Smooth muscle cell (in vitro differentiated cells): Measurements from ENCODE around the gene PLA2G2F. TPM values are rescaled to one million over a fixed set of nuclear protein-coding genes. Genes with fewer than 3 reads are reported as not detected.

Source experiments
- DNase-seq: peaks from one replicate; lab custom pipeline; 2025; ENCODE audit not compliant: unreplicated experiment; lab: John Stamatoyannopoulos, UW
- H2AFZ ChIP-seq: fragments of 200-600 bp; sonication (generic); 2 replicates; pipeline ENCODE4 v1.6.0; 2016; ENCODE audit warnings: antibody characterized with exemption, low read depth, mild to moderate bottlenecking
- H3F3A ChIP-seq: fragments of 200-600 bp; sonication (generic); 2 replicates; pipeline ENCODE4 v1.6.0; 2017; ENCODE audit warnings: antibody characterized with exemption, low read depth
- H3K27ac ChIP-seq: fragments of 200-600 bp; sonication (generic); 2 replicates; pipeline ENCODE4 v1.5.1; 2016; ENCODE audit warnings: low read depth, mild to moderate bottlenecking
- H3K27me3 ChIP-seq: fragments of 200-600 bp; sonication (generic); 2 replicates; pipeline ENCODE4 v1.6.1; 2016; ENCODE audit warnings: low read depth, mild to moderate bottlenecking
- H3K36me3 ChIP-seq: fragments of 200-600 bp; sonication (generic); 2 replicates; pipeline ENCODE4 v1.5.1; 2016; ENCODE audit warnings: low read depth
- H3K4me1 ChIP-seq: fragments of 200-600 bp; sonication (generic); 2 replicates; pipeline ENCODE4 v1.5.1; 2016; ENCODE audit warnings: low read depth
- H3K4me2 ChIP-seq: fragments of 200-600 bp; sonication (generic); 2 replicates; pipeline ENCODE4 v1.6.0; 2016; ENCODE audit warnings: mild to moderate bottlenecking
- H3K4me3 ChIP-seq: fragments of 200-600 bp; sonication (generic); 2 replicates; pipeline ENCODE4 v1.5.1; 2016; ENCODE audit warnings: mild to moderate bottlenecking
- H3K79me2 ChIP-seq: fragments of 200-600 bp; sonication (generic); 2 replicates; pipeline ENCODE4 v1.6.0; 2016; ENCODE audit warnings: low read depth, mild to moderate bottlenecking
- H3K9ac ChIP-seq: fragments of 200-600 bp; sonication (generic); 2 replicates; pipeline ENCODE4 v1.6.0; 2016; ENCODE audit warnings: low read depth
- H3K9me3 ChIP-seq: fragments of 200-600 bp; sonication (generic); replicated peaks from 2 replicates; pipeline ENCODE4 v1.5.1; 2016; ENCODE audit warnings: low read depth
- H4K20me1 ChIP-seq: fragments of 200-600 bp; sonication (generic); 2 replicates; pipeline ENCODE4 v1.6.0; 2016; ENCODE audit warnings: low read depth
- WGBS: methylation state at CpG from one replicate; pipeline ENCODE4 v1.1.7; 2016; ENCODE audit warnings: low lambda C conversion rate; 5-methylcytosine and 5-hydroxymethylcytosine counted together
- polyA plus RNA-seq: library from polyadenylated mRNA; unstranded; fragments of >200 nt; fragmentation: Nextera tagmentation; extraction: Ambion mirVana; gene quantifications from 2 replicates; pipeline ENCODE4 v1.2.1, GENCODE V29; 2016
- total RNA-seq: library from RNA; depleted of rRNA; stranded (reverse); fragments of >200 nt; gene quantifications from 2 replicates; pipeline ENCODE4 v1.2.3, GENCODE V29; 2014
- TF ChIP-seq, protein P1 (sequence below): fragments of 200-600 bp; sonication (generic); IDR thresholded peaks from 2 replicates; pipeline ENCODE4 v1.5.1; 2017; ENCODE audit warnings: borderline replicate concordance, mild to moderate bottlenecking, antibody characterized with exemption; ENCODE audit not compliant: insufficient read depth, poor library complexity, severe bottlenecking

PLA2G2F gene
- total and polyA plus RNA-seq, 2 experiments from 2014 or later, result 0.81 to 1.9 TPM

GRCh38 chr1:20153000-20153418 is 13.9 kb downstream of the PLA2G2F start:
- Histone ChIP-seq H2AFZ (no peak overlapping the region), H3K79me2 (no peaks in the 10 kb centered on the region), H3K36me3 (no peaks in the 10 kb centered on the region), H3K4me2 (no peak overlapping the region), H3F3A (no peaks in the 10 kb centered on the region), H4K20me1 (no peaks in the 10 kb centered on the region), H3K4me3 (no peak overlapping the region), H3K27me3 (no peaks in the 10 kb centered on the region), H3K27ac (no peak overlapping the region), H3K9me3 (no peaks in the 10 kb centered on the region), H3K4me1 (no peaks in the 10 kb centered on the region), H3K9ac (no peak overlapping the region)
- 54% methylated on average over 6 of the region's 6 CpGs for WGBS
- DNase-seq, result no peak
- TF ChIP-seq, protein P1, sequence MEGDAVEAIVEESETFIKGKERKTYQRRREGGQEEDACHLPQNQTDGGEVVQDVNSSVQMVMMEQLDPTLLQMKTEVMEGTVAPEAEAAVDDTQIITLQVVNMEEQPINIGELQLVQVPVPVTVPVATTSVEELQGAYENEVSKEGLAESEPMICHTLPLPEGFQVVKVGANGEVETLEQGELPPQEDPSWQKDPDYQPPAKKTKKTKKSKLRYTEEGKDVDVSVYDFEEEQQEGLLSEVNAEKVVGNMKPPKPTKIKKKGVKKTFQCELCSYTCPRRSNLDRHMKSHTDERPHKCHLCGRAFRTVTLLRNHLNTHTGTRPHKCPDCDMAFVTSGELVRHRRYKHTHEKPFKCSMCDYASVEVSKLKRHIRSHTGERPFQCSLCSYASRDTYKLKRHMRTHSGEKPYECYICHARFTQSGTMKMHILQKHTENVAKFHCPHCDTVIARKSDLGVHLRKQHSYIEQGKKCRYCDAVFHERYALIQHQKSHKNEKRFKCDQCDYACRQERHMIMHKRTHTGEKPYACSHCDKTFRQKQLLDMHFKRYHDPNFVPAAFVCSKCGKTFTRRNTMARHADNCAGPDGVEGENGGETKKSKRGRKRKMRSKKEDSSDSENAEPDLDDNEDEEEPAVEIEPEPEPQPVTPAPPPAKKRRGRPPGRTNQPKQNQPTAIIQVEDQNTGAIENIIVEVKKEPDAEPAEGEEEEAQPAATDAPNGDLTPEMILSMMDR, result no peak

DNA sequence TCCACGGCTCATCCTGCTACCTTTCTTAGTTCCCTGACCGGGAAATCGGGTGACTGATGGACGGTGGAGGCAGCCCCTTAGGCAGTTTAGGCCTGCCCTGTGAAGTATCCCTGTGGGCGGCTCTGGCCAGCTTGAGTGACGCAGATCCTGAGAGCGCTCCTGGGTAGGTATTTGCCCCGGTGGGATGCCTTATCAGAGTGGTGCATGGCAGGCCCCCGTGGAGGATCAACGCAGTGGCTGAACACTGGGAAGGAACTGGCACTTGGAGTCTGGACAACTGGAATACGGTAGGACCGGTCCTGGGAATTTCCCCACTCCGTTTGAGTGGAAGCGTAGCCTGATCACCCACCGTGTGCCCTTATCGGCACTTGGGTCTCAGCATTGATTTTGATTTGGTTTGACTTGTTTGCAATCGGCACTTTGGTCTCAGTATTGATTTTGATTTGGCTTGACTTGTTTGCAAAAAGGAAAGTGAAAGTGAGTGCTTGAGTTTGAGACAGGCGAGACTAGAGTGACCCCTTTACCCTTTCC is 15.2 kb downstream of the PLA2G2F start:
- Histone ChIP-seq H3F3A (no peaks in the 10 kb centered on the region), H3K4me1 (no peaks in the 10 kb centered on the region), H3K4me2 (no peak overlapping the region), H3K27ac (no peak overlapping the region), H3K9me3 (no peaks in the 10 kb centered on the region), H3K79me2 (no peaks in the 10 kb centered on the region), H3K27me3 (no peaks in the 10 kb centered on the region), H3K9ac (no peak overlapping the region), H2AFZ (no peak overlapping the region), H3K36me3 (no peaks in the 10 kb centered on the region), H3K4me3 (no peak overlapping the region), H4K20me1 (no peaks in the 10 kb centered on the region)
- DNase-seq, result no peak
- TF ChIP-seq, protein P1, result no peak
- WGBS, result 88% methylated on average over 18 of the region's 18 CpGs

DNA sequence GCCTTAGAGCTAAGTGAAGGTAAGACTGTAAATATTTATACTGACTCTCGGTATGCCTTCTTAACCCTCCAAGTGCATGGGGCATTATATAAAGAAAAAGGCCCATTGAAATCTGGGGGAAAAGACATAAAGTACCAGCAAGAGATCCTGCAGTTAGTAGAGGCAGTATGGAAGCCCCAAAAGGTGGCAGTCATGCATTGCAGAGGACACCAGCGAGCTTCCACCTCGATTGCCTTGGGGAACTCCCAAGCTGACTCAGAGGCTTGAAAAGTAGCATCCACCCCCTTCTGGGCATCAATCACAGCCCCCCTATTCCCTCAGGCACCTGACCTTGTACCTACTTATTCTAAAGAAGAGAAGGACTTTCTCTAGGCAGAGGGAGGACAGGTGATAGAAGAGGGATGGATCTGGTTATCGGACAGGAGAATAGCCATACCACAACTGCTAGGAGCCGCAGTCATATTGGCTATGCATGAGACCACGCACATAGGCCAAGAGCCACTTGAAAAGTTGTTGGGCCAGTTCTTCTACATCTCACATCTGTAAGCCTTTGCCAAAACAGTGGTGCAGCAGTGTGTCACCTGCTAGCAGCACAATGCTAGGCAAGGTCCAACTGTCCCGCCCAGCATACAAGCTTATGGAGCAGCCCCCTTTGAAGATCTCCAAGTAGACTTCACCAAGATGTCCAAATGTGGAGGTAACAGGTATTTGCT is 19.4 kb downstream of the PLA2G2F start:
- Histone ChIP-seq H3K4me3 (no peak overlapping the region), H3K9ac (no peak overlapping the region), H3K9me3 (peaks cover 8% of the 10 kb centered on the region), H3K4me1 (no peaks in the 10 kb centered on the region), H3F3A (no peaks in the 10 kb centered on the region), H3K79me2 (no peaks in the 10 kb centered on the region), H4K20me1 (no peaks in the 10 kb centered on the region), H3K36me3 (no peaks in the 10 kb centered on the region), H3K27ac (no peak overlapping the region), H2AFZ (no peak overlapping the region), H3K4me2 (no peak overlapping the region), H3K27me3 (no peaks in the 10 kb centered on the region)
- TF ChIP-seq, protein P1, result no peak
- WGBS, result 90% methylated on average over 7 of the region's 7 CpGs
- no peak for DNase-seq

DNA sequence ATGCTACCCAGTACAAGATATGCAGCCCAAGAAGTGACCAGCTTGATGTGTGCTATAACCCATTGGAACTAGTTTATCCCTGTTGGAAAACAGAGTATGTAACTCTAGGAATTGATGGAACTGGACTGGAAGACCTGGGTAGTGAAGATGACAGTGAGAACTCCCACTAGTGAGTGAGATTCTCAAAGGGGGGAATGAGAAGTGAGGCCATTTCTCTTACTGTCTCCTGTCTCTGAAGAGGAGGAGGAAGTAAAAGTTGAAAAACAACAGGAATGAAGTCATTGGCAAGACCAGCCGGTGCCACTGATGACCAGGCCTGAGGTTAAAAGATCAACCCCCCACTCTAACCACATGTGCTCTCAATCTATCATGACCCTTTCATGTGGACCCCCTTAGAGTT is 20.9 kb downstream of the PLA2G2F start:
- no peaks in the 10 kb centered on the region for H3K4me1 ChIP-seq
- H4K20me1 ChIP-seq, result no peaks in the 10 kb centered on the region
- no peaks in the 10 kb centered on the region for H3K79me2 ChIP-seq
- H3K4me3 ChIP-seq, result no peak overlapping the region
- peaks cover 8% of the 10 kb centered on the region for H3K9me3 ChIP-seq
- DNase-seq, result no peak
- no peaks in the 10 kb centered on the region for H3K36me3 ChIP-seq
- WGBS, result 88% methylated on average over 1 of the region's 1 CpG
- H3K27me3 ChIP-seq, result no peaks in the 10 kb centered on the region
- TF ChIP-seq, protein P1, result no peak
- H3F3A ChIP-seq, result no peaks in the 10 kb centered on the region
- H3K9ac ChIP-seq, result no peak overlapping the region
- no peak overlapping the region for H3K27ac ChIP-seq
- H3K4me2 ChIP-seq, result no peak overlapping the region
- no peak overlapping the region for H2AFZ ChIP-seq
